SHP77 (cell line): ENCODE measurements around the gene GRWD1.
A peak's percentile ranks its signal among the peaks of the same experiment; 100 is the strongest.

Experiments used
- DNase-seq, 2 experiments: peaks; one replicate each; lab custom pipeline; 2025; lab: John Stamatoyannopoulos, UW

Gene GRWD1

GRCh38 chr19:48456864-48457263, 11.1 kb downstream of the GRWD1 start:
- DNase-seq: no peak

- no peak for DNase-seq
These were observed 12.2 kb downstream of the GRWD1 start for GRCh38 chr19:48458016-48458415.

- DNase-seq: no peak
These were observed 15.8 kb downstream of the GRWD1 start for GRCh38 chr19:48461651-48461981.

- DNase-seq: peak in 1 of 2 experiments; percentile 4
These were observed 16.3 kb downstream of the GRWD1 start for GRCh38 chr19:48461982-48462655.

- DNase-seq: no peak
These were observed 19.4 kb downstream of the GRWD1 start for GRCh38 chr19:48465215-48465614.

- peak in 1 of 2 experiments; percentile 12 for DNase-seq
These were observed 21.0 kb downstream of the GRWD1 start for GRCh38 chr19:48466561-48467325.

GRCh38 chr19:48468772-48469288, 23.0 kb downstream of the GRWD1 start:
- peak; percentile 99 for DNase-seq

- peak; percentile 64 to 72 for DNase-seq
These were observed 23.6 kb downstream of the GRWD1 start, which contains the start of gene CYTH2 for GRCh38 chr19:48469289-48469881. Gene CYTH2 (plus strand): TSS chr19:48469369. CDS start chr19:48469508, 139 bp downstream.

- no peak for DNase-seq
These were observed 24.3 kb downstream of the GRWD1 start for GRCh38 chr19:48469934-48470680.

- no peak for DNase-seq
These were observed 25.1 kb downstream of the GRWD1 start for GRCh38 chr19:48470856-48471255.

GRCh38 chr19:48471836-48472235, 26.1 kb downstream of the GRWD1 start:
- no peak for DNase-seq

- DNase-seq: no peak
These were observed 27.6 kb downstream of the GRWD1 start for GRCh38 chr19:48473161-48473966.

GRCh38 chr19:48474084-48474592, 28.4 kb downstream of the GRWD1 start:
- DNase-seq: no peak

- DNase-seq: no peak
These were observed 29.7 kb downstream of the GRWD1 start for GRCh38 chr19:48475369-48476068.

GRCh38 chr19:48476176-48476575, 30.4 kb downstream of the GRWD1 start:
- no peak for DNase-seq

- DNase-seq: no peak
These were observed 31.4 kb downstream of the GRWD1 start for GRCh38 chr19:48477067-48477685.

GRCh38 chr19:48477698-48478338, 32.0 kb downstream of the GRWD1 start:
- DNase-seq: no peak

- no peak for DNase-seq
These were observed 32.8 kb downstream of the GRWD1 start for GRCh38 chr19:48478339-48479256.
